ENCODE results near the gene TRPM3. TPM values are rescaled to one million over a fixed set of nuclear protein-coding genes. Genes with fewer than 3 reads are reported as not detected.

The TRPM3 gene
- total and polyA plus RNA-seq, 2 of the 8 experiments (the other 6 are each of a cell fraction or from before 2014, with no cell fraction given): 2.4 to 10.9 TPM

- no peak overlapping the region for H2BK5ac ChIP-seq (ENCODE audit: low read depth, low read length)
- CTCF ChIA-PET (ENCODE audit: partially characterized antibody): interaction anchor here (0.9 to 1.7 kb wide), 4 partner anchors 15 to 65 kb away, joined by 3 to 6 read pairs (median 4); no protein-coding TSS in a partner anchor
- WGBS, 2 experiments (ENCODE audit: extremely low coverage in 1 of 2, insufficient coverage in 1 of 2, insufficient read length in 1 of 2, insufficient replicate concordance in 2 of 2, low coverage in 1 of 2, low lambda C conversion rate in 2 of 2, missing lambda C conversion rate in 1 of 2): 94% methylated on average over 21 of the region's 21 CpGs; no CpG with 5 or more reads in 1 of the 2 experiments
- TF ChIP-seq CTBP2 (IDR thresholded peaks at IDR 0.05; ENCODE audit: borderline replicate concordance, insufficient read depth, insufficient read length, low read length): no peak
These were observed 584.3 kb downstream of the TRPM3 start for GRCh38 chr9:70537084-70537483.

More at GRCh38 chr9:70537084-70537483, 584.3 kb downstream of the TRPM3 start:
- Histone ChIP-seq H3K56ac (replicated peaks; ENCODE audit: insufficient read length, low read depth, low read length) (no peak overlapping the region), H3K27ac (ENCODE audit: low read depth, low read length) (no peak overlapping the region), H3K79me2 (ENCODE audit: control insufficient read depth in 1 of 2, insufficient read depth in 2 of 2, low read length in 2 of 2) (no peaks in the 10 kb centered on the region), H3K4me2 (ENCODE audit: insufficient read depth in 1 of 2, low read depth in 2 of 2, low read length in 2 of 2) (no peak overlapping the region), H3K4me3 (ENCODE audit: extremely low read depth in 1 of 4, insufficient read depth in 2 of 4, low read depth in 3 of 4, low read length in 4 of 4) (no peak overlapping the region), H4K91ac (replicated peaks; ENCODE audit: insufficient read length, low read length) (no peak overlapping the region), H4K8ac (ENCODE audit: extremely low read depth, insufficient read depth, low read length) (no peak overlapping the region), H3K79me1 (ENCODE audit: low read depth, low read length) (no peaks in the 10 kb centered on the region), H2BK120ac (replicated peaks; ENCODE audit: low read depth, low read length) (no peak overlapping the region), H4K20me1 (replicated peaks in 1 of 2; ENCODE audit: control insufficient read depth in 1 of 2, insufficient read depth in 2 of 2, low read length in 2 of 2) (no peaks in the 10 kb centered on the region), H3K4me1 (replicated peaks in 1 of 4; ENCODE audit: control insufficient read depth in 3 of 4, insufficient read depth in 4 of 4, low read length in 3 of 4) (no peaks in the 10 kb centered on the region), H3K18ac (ENCODE audit: extremely low read depth, low read length) (no peak overlapping the region), H3K14ac (ENCODE audit: insufficient read length) (no peak overlapping the region), H3K23me2 (ENCODE audit: low read depth, low read length) (no peaks in the 10 kb centered on the region), H3K4ac (replicated peaks; ENCODE audit: insufficient read length, low read depth, low read length) (no peak overlapping the region), H3K27me3 (replicated peaks in 1 of 4; ENCODE audit: control insufficient read depth in 3 of 4, extremely low read depth in 1 of 4, insufficient read depth in 3 of 4, low read length in 3 of 4) (no peaks in the 10 kb centered on the region), H2BK12ac (ENCODE audit: low read depth, low read length) (no peak overlapping the region), H3K9ac (replicated peaks in 1 of 4; ENCODE audit: extremely low read depth in 1 of 4, low read depth in 3 of 4, low read length in 3 of 4) (no peak overlapping the region), H2AK5ac (ENCODE audit: low read depth, low read length) (no peak overlapping the region), H3K23ac (ENCODE audit: insufficient read length) (no peak overlapping the region), H4K5ac (ENCODE audit: insufficient read length, low read depth, low read length) (no peak overlapping the region), H2BK15ac (ENCODE audit: low read length) (no peak overlapping the region; the same call in 1 of the 2 replicates), H3K9me3 (ENCODE audit: insufficient read depth in 2 of 2, low read depth in 1 of 2, low read length in 1 of 2) (no peaks in the 10 kb centered on the region), H3K36me3 (ENCODE audit: control insufficient read depth in 2 of 4, insufficient read depth in 4 of 4, low read length in 3 of 4) (no peaks in the 10 kb centered on the region), H2AFZ (ENCODE audit: low read length) (no peak overlapping the region), H2BK20ac (ENCODE audit: low read length) (no peak overlapping the region)
- FAIRE-seq: no peak
- POLR2A ChIA-PET (ENCODE audit: partially characterized antibody): no interaction called here
- no peak for DNase-seq (ENCODE audit: low read depth in 1 of 2, low spot score in 2 of 2)

All from H1 (cell line).